ENCODE measurements around the gene IMP4. TPM values are rescaled to one million over a fixed set of nuclear protein-coding genes. Genes with fewer than 3 reads are reported as not detected.

Gene IMP4
- total and polyA plus RNA-seq, 2 of the 8 experiments (the other 6 are each of a cell fraction or from before 2014, with no cell fraction given), result 96.8 to 194 TPM

- no peak for FAIRE-seq
- no peak overlapping the region for H2BK5ac ChIP-seq (ENCODE audit: low read depth, low read length)
- TF ChIP-seq, protein P1, sequence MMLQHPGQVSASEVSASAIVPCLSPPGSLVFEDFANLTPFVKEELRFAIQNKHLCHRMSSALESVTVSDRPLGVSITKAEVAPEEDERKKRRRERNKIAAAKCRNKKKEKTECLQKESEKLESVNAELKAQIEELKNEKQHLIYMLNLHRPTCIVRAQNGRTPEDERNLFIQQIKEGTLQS (IDR thresholded peaks at IDR 0.05; ENCODE audit: insufficient read depth, low read depth, low read length), result no peak
- TF ChIP-seq RFX5 (IDR thresholded peaks at IDR 0.05; ENCODE audit: borderline replicate concordance, low read depth, low read length), result no peak
- TF ChIP-seq CBX8 (IDR thresholded peaks at IDR 0.05; ENCODE audit: borderline replicate concordance, low read depth, low read length), result no peak
- TF ChIP-seq ZNF274 (IDR thresholded peaks at IDR 0.05; ENCODE audit: borderline replicate concordance, extremely low read depth, low read length), result no peak
- no peak for TF ChIP-seq SP4 (IDR thresholded peaks at IDR 0.05; ENCODE audit: low read length)
- no peak for TF ChIP-seq POLR2A (IDR thresholded peaks at IDR 0.05; ENCODE audit: control extremely low read depth in 1 of 2, low read depth in 2 of 2, low read length in 2 of 2)
- TF ChIP-seq RXRA (IDR thresholded peaks at IDR 0.05; ENCODE audit: insufficient read depth, low read depth, low read length), result no peak
- TF ChIP-seq, protein P2, sequence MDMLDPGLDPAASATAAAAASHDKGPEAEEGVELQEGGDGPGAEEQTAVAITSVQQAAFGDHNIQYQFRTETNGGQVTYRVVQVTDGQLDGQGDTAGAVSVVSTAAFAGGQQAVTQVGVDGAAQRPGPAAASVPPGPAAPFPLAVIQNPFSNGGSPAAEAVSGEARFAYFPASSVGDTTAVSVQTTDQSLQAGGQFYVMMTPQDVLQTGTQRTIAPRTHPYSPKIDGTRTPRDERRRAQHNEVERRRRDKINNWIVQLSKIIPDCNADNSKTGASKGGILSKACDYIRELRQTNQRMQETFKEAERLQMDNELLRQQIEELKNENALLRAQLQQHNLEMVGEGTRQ (IDR thresholded peaks at IDR 0.05; ENCODE audit: low read length), result no peak
- TF ChIP-seq YY1 (IDR thresholded peaks at IDR 0.05; ENCODE audit: low read depth, low read length), result no peak
- no peak for TF ChIP-seq E2F6 (IDR thresholded peaks at IDR 0.05)
- no peak for TF ChIP-seq SAP30 (IDR thresholded peaks at IDR 0.05; ENCODE audit: insufficient read depth, insufficient replicate concordance, low read length)
These were observed 26.7 kb downstream of the IMP4 start for GRCh38 chr2:130369311-130369964.

More at GRCh38 chr2:130369311-130369964, 26.7 kb downstream of the IMP4 start:
- DNase-seq (ENCODE audit: low read depth in 1 of 2, low spot score in 2 of 2), result no peak
- no peak overlapping the region for H4K91ac ChIP-seq (replicated peaks; ENCODE audit: insufficient read length, low read length)
- H2BK20ac ChIP-seq (ENCODE audit: low read length), result no peak overlapping the region
- H2BK120ac ChIP-seq (replicated peaks; ENCODE audit: low read depth, low read length), result no peak overlapping the region
- no peak overlapping the region for H2AK5ac ChIP-seq (ENCODE audit: low read depth, low read length)
- H3K79me1 ChIP-seq (ENCODE audit: low read depth, low read length), result peaks cover 6% of the 10 kb centered on the region; the same call in 1 of the 2 replicates
- H2AFZ ChIP-seq (ENCODE audit: low read length), result no peak overlapping the region
- peak overlapping the region; percentile 25 to 32; a peak in 1 of 4 replicates for H3K4me2 ChIP-seq (ENCODE audit: insufficient read depth in 1 of 2, low read depth in 2 of 2, low read length in 2 of 2)
- no peak overlapping the region for H4K8ac ChIP-seq (ENCODE audit: extremely low read depth, insufficient read depth, low read length)
- H3K9ac ChIP-seq (replicated peaks in 1 of 4; ENCODE audit: extremely low read depth in 1 of 4, low read depth in 3 of 4, low read length in 3 of 4), result no peak overlapping the region
- H3K56ac ChIP-seq (replicated peaks; ENCODE audit: insufficient read length, low read depth, low read length), result no peak overlapping the region
- H3K23me2 ChIP-seq (ENCODE audit: low read depth, low read length), result peaks cover 3% of the 10 kb centered on the region; the same call in 1 of the 2 replicates
- H2BK15ac ChIP-seq (ENCODE audit: low read length), result no peak overlapping the region
- peaks cover 0 to 13% (median 5%) of the 10 kb centered on the region in 4 experiments; a peak in 5 of 7 replicates for H3K4me1 ChIP-seq (replicated peaks in 1 of 4; ENCODE audit: control insufficient read depth in 3 of 4, insufficient read depth in 4 of 4, low read length in 3 of 4)
- H3K18ac ChIP-seq (ENCODE audit: extremely low read depth, low read length), result no peak overlapping the region
- H3K79me2 ChIP-seq (ENCODE audit: control insufficient read depth in 1 of 2, insufficient read depth in 2 of 2, low read length in 2 of 2), result no peaks in the 10 kb centered on the region
- H3K9me3 ChIP-seq (ENCODE audit: insufficient read depth in 2 of 2, low read depth in 1 of 2, low read length in 1 of 2), result no peaks in the 10 kb centered on the region
- H2BK12ac ChIP-seq (ENCODE audit: low read depth, low read length), result no peak overlapping the region
- H3K27ac ChIP-seq (ENCODE audit: low read depth, low read length), result no peak overlapping the region
- CTCF ChIA-PET (ENCODE audit: partially characterized antibody), result interaction anchor here (0.6 to 1.1 kb wide), 3 partner anchors 10 to 33 kb away, joined by 3 to 4 read pairs (median 3); no protein-coding TSS in a partner anchor
- H3K23ac ChIP-seq (ENCODE audit: insufficient read length), result no peak overlapping the region
- peaks cover 0 to 2% (median 0%) of the 10 kb centered on the region in 4 experiments; a peak in 1 of 7 replicates for H3K27me3 ChIP-seq (replicated peaks in 1 of 4; ENCODE audit: control insufficient read depth in 3 of 4, extremely low read depth in 1 of 4, insufficient read depth in 3 of 4, low read length in 3 of 4)
- no peak overlapping the region for H4K5ac ChIP-seq (ENCODE audit: insufficient read length, low read depth, low read length)
- no peak overlapping the region for H3K14ac ChIP-seq (ENCODE audit: insufficient read length)
- no peaks in the 10 kb centered on the region for H3K36me3 ChIP-seq (ENCODE audit: control insufficient read depth in 2 of 4, insufficient read depth in 4 of 4, low read length in 3 of 4)
- H3K4ac ChIP-seq (replicated peaks; ENCODE audit: insufficient read length, low read depth, low read length), result no peak overlapping the region
- POLR2A ChIA-PET (ENCODE audit: partially characterized antibody), result interaction anchor here (1.7 to 2.7 kb wide), 2 partner anchors 18 to 27 kb away, joined by 7 read pairs; partner anchors contain the start of gene IMP4
- peak overlapping the region in 1 of 4 experiments; percentile 6; a peak in 2 of 8 replicates for H3K4me3 ChIP-seq (ENCODE audit: extremely low read depth in 1 of 4, insufficient read depth in 2 of 4, low read depth in 3 of 4, low read length in 4 of 4)
- H4K20me1 ChIP-seq (replicated peaks in 1 of 2; ENCODE audit: control insufficient read depth in 1 of 2, insufficient read depth in 2 of 2, low read length in 2 of 2), result no peaks in the 10 kb centered on the region

Data from H1 (cell line).